ACC112 (cell line): ENCODE results near the gene NSUN2.
"Not testable (repeated sequence)": the region's sequence is repeated elsewhere in the genome, so short reads cannot be mapped to it uniquely, and the experiment has no call there.

ENCODE experiments used
- H2AFZ ChIP-seq: fragments of 200-600 bp; sonication (generic); one replicate; pipeline ENCODE4 v1.6.0; 2017; ENCODE audit warnings: antibody characterized with exemption, low read length; ENCODE audit not compliant: unreplicated experiment
- H3K27ac ChIP-seq: fragments of 200-600 bp; sonication (generic); 2 replicates; pipeline ENCODE4 v1.5.1; 2014; ENCODE audit warnings: low read depth, mild to moderate bottlenecking, antibody characterized with exemption, low read length, moderate library complexity
- H3K27me3 ChIP-seq: fragments of 200-600 bp; sonication (generic); 2 replicates; pipeline ENCODE4 v1.6.1; 2014; ENCODE audit warnings: mild to moderate bottlenecking, antibody characterized with exemption, low read length, moderate library complexity, mixed read lengths; ENCODE audit not compliant: insufficient read depth
- H3K36me3 ChIP-seq: fragments of 200-600 bp; sonication (generic); 2 replicates; pipeline ENCODE4 v1.6.1; 2016; ENCODE audit warnings: mild to moderate bottlenecking, antibody characterized with exemption, low read length, moderate library complexity, mixed read lengths; ENCODE audit not compliant: insufficient read depth
- H3K4me1 ChIP-seq: fragments of 200-600 bp; sonication (generic); one replicate; pipeline ENCODE4 v1.6.1; 2016; ENCODE audit warnings: low read length, mixed read lengths; ENCODE audit not compliant: insufficient read depth, unreplicated experiment, control insufficient read depth
- H3K4me3 ChIP-seq: fragments of 200-600 bp; sonication (generic); 2 replicates; pipeline ENCODE4 v1.5.1; 2014; ENCODE audit warnings: mild to moderate bottlenecking, low read depth, low read length
- H3K79me2 ChIP-seq: fragments of 200-600 bp; sonication (generic); one replicate; pipeline ENCODE4 v1.6.0; 2016; ENCODE audit warnings: low read length; ENCODE audit not compliant: control insufficient read depth, unreplicated experiment, insufficient read depth

NSUN2 gene

GRCh38 chr5:6574111-6574510, 58.7 kb downstream of the NSUN2 start:
- no peaks in the 10 kb centered on the region for H3K4me1 ChIP-seq
- no peaks in the 10 kb centered on the region for H3K79me2 ChIP-seq
- H3K4me3 ChIP-seq, result no peak overlapping the region
- H3K27ac ChIP-seq, result no peak overlapping the region
- peaks cover 8% of the 10 kb centered on the region; the same call in 1 of the 2 replicates for H3K27me3 ChIP-seq
- no peak overlapping the region for H2AFZ ChIP-seq
- H3K36me3 ChIP-seq, result no peaks in the 10 kb centered on the region

DNA sequence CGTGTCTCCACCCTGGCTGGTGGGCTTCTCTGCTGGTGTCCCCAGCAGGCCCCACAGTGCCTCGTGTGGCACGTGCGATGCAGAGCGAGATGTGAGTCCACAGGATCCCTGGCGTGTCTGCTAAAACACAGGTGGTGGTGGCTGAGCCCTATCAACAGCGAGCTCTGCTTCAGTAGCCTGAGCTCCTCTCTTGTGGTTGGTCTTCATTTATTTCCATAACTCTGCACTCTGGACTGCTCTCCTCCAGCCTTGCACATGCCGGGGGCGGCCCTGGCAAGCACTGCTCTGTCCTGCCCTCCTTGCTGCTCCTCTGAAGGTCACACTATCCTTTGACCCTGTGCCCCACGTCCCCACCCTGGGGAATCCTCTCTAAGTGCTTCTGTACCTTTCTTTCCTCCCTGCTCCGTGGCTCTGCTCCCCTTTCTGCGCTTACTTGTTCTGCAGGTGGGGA, 59.2 kb downstream of the NSUN2 start:
- H3K27me3 ChIP-seq, result peaks cover 7% of the 10 kb centered on the region

DNA sequence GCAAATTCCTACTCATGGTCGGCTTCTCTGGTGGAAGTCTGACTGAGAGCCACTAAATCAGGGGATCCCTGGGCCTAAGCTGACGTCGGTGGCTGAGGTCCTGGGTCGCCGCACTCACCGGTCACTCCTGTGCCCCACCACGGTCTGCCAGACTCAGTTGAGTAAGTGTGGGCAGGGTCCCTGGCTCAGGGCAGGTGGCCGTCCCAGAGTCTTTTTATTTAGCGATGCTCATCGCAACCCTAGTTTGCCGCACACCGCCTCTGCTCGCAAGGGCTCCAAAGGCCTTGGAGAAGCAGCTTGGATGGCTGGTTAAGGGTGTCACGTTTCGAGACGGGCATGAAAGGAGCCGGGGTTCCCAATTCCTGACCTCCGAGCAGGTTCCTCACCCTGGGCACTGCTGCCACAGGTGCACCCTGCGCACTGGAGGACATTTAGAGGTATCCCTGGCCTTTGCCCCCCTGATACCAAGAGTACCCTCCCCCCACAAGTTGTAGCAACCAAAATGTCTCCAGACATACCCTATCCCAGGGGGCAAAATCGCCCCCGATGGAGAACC, 59.9 kb downstream of the NSUN2 start:
- Histone ChIP-seq H3K79me2 (no peaks in the 10 kb centered on the region), H3K27me3 (peaks cover 12% of the 10 kb centered on the region), H2AFZ (no peak overlapping the region), H3K4me1 (no peaks in the 10 kb centered on the region), H3K36me3 (no peaks in the 10 kb centered on the region), H3K27ac (no peak overlapping the region), H3K4me3 (no peak overlapping the region)

More for the DNA sequence above, 59.2 kb downstream of the NSUN2 start:
- H3K4me3 ChIP-seq, result no peak overlapping the region
- no peaks in the 10 kb centered on the region for H3K79me2 ChIP-seq
- H3K36me3 ChIP-seq, result no peaks in the 10 kb centered on the region
- no peaks in the 10 kb centered on the region for H3K4me1 ChIP-seq
- H3K27ac ChIP-seq, result no peak overlapping the region
- H2AFZ ChIP-seq, result no peak overlapping the region

DNA sequence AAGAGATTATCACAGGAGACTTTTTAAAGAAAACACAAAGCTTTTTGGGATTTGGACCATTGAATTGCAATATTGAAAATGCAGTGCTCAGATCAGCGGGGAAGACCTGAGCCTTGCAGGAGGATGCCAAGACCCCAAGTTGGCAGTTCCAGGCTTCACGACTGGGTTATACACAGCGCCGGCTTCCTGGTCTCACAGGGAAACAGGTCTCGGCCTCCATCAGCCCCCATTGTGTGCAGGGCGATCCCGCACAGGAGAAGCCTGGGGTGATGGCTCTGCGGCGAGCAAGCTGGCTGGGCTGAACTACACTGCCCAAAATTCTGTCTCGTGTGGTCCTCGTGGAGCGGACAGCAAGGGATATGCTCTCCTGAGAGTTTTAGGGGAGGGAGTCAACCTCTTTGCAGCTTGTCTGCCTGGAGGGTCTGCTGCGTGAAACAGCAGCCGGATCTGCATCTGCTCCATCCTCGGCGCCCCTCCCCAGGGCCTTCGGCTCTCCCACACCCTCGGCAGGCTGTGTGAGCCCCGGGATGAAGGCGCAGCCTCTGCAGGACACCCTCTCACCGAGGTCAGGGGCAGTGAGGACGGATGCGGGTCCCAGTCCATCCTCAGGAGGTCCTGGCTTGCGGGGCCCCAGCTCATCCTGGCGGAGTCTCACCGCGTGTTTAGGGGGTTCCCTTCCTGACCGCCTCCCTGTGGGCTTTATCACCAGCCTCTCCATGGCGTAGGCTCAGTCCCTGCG, 60.6 kb downstream of the NSUN2 start:
- Histone ChIP-seq H3K4me1 (no peaks in the 10 kb centered on the region), H3K4me3 (no peak overlapping the region), H3K27ac (no peak overlapping the region), H3K79me2 (no peaks in the 10 kb centered on the region), H3K36me3 (no peaks in the 10 kb centered on the region), H3K27me3 (peaks cover 12% of the 10 kb centered on the region), H2AFZ (no peak overlapping the region)

DNA sequence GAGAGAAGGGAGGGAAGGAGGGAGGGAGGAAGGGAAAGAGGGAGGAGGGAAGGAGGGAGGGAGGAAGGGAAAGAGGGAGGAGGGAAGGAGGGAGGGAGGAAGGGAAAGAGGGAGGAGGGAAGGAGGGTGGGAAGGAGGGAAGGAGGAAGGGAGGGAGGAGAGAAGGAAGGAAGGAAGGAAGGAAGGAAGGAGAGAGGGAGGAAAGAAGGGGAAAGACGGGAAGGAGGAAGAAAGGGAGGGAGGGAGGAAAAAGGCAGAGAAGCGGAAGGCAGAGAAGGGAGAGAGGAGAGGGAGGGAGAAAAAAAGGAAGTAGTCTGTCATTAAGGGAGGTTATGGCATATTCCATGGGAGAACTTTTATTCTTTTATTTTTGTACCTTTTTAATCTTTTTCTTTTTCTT, 61.2 kb downstream of the NSUN2 start:
- H3K27ac ChIP-seq, H3K4me3 ChIP-seq, H3K36me3 ChIP-seq, H3K4me1 ChIP-seq, H3K79me2 ChIP-seq, H2AFZ ChIP-seq: not testable (repeated sequence)
- H3K27me3 ChIP-seq, result peaks cover 15% of the 10 kb centered on the region

DNA sequence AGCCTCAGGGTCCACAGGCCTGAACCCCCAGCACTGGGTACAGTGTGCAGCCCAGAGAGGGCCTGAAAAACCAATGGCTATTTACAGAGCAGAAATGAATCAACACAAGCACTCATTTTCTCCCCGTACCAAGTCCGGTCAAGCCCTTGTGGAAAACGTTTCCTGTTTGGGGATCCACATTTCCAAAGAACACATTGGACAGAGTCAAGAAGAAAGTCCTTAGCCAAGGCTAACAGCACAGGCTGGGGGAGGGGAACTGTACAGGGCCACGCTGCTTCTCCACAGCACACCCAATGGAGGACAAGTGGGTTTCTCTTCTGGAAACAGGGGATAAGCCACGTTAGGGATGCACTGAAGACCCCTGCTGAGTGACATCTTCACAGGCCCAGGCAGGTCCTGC, 62.3 kb downstream of the NSUN2 start:
- Histone ChIP-seq H3K79me2 (no peaks in the 10 kb centered on the region), H3K27me3 (peaks cover 19% of the 10 kb centered on the region), H3K4me1 (no peaks in the 10 kb centered on the region), H3K36me3 (no peaks in the 10 kb centered on the region), H2AFZ (no peak overlapping the region), H3K27ac (no peak overlapping the region), H3K4me3 (no peak overlapping the region)

DNA sequence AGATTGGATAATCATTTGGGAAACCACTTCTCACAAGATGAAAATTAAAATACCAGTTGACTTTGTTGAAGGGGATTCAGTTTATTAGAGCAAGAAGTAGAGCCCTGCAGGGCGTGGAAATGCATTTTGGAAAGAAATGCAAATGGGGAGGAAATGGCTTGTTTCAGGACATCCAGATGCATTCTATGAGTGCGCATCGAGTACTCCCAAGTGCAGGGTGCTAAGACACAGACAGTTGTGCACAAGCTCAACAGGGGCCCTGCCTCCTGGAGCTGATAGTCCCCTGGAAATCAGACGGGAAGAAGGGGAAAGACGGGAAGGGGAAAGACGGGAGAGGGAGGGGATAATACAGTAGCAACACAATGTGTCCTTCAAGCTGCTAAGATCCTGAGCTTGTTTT, 64.0 kb downstream of the NSUN2 start:
- Histone ChIP-seq H3K27ac (no peak overlapping the region), H3K79me2 (no peaks in the 10 kb centered on the region), H3K36me3 (no peaks in the 10 kb centered on the region), H3K27me3 (peaks cover 20% of the 10 kb centered on the region), H2AFZ (no peak overlapping the region), H3K4me1 (no peaks in the 10 kb centered on the region), H3K4me3 (no peak overlapping the region)

- no peak overlapping the region for H2AFZ ChIP-seq
- no peak overlapping the region for H3K27ac ChIP-seq
- H3K4me1 ChIP-seq, result no peaks in the 10 kb centered on the region
- H3K79me2 ChIP-seq, result no peaks in the 10 kb centered on the region
- no peak overlapping the region for H3K4me3 ChIP-seq
- peaks cover 24% of the 10 kb centered on the region for H3K27me3 ChIP-seq
- H3K36me3 ChIP-seq, result no peaks in the 10 kb centered on the region
Observed at GRCh38 chr5:6568383-6568782, 64.5 kb downstream of the NSUN2 start.

DNA sequence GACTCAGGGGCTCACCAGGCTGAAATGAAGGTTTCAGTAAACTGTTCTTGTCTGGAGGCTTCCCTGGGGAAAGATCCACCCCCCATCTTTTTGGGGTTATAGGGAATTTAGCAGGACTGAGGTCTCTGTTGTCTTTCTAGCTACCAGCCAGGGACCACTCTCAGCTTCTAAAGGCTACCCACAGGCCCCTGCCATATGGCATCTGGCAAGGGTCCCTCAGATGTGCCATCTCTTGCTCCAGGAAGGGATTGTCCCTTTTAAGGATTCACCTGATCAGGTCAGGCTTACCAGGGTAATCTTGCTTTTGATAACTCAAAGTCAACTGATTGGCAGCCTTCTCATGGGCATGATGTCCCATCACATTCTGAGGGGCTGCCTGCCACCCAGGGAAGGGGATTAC, 65.0 kb downstream of the NSUN2 start:
- Histone ChIP-seq H3K27me3 (peaks cover 28% of the 10 kb centered on the region), H3K27ac (no peak overlapping the region), H3K4me3 (no peak overlapping the region), H2AFZ (no peak overlapping the region), H3K36me3 (no peaks in the 10 kb centered on the region), H3K4me1 (no peaks in the 10 kb centered on the region), H3K79me2 (no peaks in the 10 kb centered on the region)

DNA sequence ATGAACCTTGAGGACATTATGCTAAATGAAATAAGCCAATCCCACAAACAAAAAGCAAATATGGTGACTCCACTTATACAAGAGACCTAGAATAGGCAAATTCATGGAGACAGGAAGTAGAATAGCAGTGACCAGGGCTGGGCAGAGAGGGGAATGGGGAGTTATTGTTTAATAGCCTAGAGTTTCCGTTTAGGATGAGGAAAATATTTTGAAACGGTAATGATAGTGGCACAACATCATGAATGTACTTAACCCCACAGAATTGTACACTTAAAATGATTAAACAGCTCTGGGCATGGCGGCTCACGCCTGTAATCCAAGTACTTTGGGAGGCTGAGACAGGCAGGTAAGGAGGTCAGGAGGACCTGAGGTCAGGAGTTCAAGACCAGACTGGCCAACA, 65.8 kb downstream of the NSUN2 start:
- H3K27me3 ChIP-seq, result peaks cover 35% of the 10 kb centered on the region
- H2AFZ ChIP-seq, result no peak overlapping the region
- no peak overlapping the region for H3K4me3 ChIP-seq
- no peaks in the 10 kb centered on the region for H3K36me3 ChIP-seq
- no peaks in the 10 kb centered on the region for H3K79me2 ChIP-seq
- no peaks in the 10 kb centered on the region for H3K4me1 ChIP-seq
- no peak overlapping the region for H3K27ac ChIP-seq

DNA sequence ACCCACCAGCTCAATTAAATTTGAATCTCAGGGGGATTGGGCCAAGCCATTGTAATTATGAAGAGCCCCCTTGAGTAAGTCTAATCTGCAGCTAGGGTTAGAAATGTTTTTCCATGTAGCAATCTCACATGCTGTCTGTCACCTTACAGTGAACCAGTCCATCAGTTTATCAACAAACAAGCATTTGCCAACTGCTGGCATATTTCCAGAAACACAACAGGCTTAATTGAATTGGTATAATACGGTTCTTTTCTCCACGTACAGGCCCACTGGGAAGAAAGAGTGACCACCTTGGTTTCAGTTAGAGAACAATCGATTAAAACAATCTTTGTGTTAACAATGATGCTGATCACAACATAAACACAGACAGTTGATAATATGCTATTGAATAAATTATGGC, 67.4 kb downstream of the NSUN2 start:
- no peak overlapping the region for H3K4me3 ChIP-seq
- no peaks in the 10 kb centered on the region for H3K36me3 ChIP-seq
- H3K27me3 ChIP-seq, result peaks cover 48% of the 10 kb centered on the region
- H2AFZ ChIP-seq, result no peak overlapping the region
- H3K4me1 ChIP-seq, result no peaks in the 10 kb centered on the region
- no peak overlapping the region for H3K27ac ChIP-seq
- H3K79me2 ChIP-seq, result no peaks in the 10 kb centered on the region
